ELF-1 (cell line): ENCODE data around the gene KRTAP2-4.
"Not testable (repeated sequence)": the region's sequence is repeated elsewhere in the genome, so short reads cannot be mapped to it uniquely, and the experiment has no call there.

Source experiments
- DNase-seq: peaks from one replicate; pipeline ENCODE4 v3.0.0-alpha.2; 2016; ENCODE audit warnings: low read depth, low spot score

KRTAP2-4 gene

GRCh38 chr17:41071606-41072360 lies 6.1 kb upstream of the KRTAP2-4 start:
- DNase-seq, result no peak

DNA sequence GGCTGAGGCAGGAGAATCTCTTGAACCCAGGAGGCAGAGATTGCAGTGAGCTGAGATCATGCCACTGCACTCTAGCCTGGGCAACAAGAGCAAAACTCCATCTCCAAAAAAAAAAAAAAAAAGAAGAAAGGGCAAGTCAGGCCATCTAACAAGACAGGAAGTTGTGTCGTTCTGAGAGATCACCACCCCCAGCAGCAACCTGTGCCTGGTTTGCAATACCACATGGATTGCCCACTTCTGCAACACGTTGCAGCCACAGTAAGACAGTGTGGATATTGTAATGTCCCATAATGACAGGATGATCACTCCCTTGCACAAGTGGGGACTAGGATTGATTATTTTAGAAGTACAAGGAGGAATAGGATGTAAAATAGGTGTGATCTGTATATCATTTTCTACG lies 3.4 kb upstream of the KRTAP2-4 start:
- DNase-seq, result no peak

- no peak for DNase-seq
Measured at GRCh38 chr17:41067281-41067680, 1.6 kb upstream of the KRTAP2-4 start.

GRCh38 chr17:41065016-41065689 lies 526 bp downstream of the KRTAP2-4 start:
- not testable (repeated sequence) for DNase-seq

DNA sequence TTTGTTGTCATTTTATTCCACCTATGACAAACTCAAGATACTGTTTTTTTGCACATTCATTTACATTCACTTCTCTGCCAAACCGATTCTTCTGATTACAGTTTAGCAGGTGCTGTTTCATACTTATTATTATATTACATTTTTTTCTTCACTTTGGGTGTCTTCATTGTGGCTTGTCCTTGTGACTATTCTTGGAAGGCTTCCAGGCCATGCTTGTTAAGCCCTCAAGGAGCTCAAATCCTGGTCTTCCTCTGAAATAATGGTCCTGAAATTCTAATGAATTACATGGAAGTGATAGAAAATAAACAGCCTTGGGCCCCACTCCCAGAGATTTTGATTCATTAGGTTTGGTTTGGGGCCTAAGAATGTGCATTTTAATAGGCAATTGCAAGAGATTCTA lies 1.4 kb downstream of the KRTAP2-4 start:
- no peak for DNase-seq

GRCh38 chr17:41063449-41063848 lies 2.2 kb downstream of the KRTAP2-4 start:
- no peak for DNase-seq

DNA sequence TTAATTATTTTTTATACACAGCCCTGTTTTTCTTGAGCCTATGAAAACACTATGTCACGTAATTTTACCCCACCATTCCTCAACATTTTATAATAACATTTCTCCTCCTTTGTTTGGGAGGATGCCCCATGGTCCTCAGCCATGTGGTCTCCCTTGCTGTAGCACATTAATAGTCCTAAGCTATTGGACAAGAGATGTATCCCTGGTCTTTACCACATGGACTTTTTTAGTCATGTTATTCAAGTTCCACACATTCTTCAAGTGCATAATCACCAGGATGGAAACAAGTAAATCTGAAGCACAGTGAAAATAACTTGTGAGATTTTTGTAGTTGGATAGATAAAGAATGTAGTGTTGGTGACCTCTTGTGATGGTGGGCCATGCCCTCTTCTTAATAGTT lies 3.7 kb downstream of the KRTAP2-4 start:
- DNase-seq, result no peak

DNA sequence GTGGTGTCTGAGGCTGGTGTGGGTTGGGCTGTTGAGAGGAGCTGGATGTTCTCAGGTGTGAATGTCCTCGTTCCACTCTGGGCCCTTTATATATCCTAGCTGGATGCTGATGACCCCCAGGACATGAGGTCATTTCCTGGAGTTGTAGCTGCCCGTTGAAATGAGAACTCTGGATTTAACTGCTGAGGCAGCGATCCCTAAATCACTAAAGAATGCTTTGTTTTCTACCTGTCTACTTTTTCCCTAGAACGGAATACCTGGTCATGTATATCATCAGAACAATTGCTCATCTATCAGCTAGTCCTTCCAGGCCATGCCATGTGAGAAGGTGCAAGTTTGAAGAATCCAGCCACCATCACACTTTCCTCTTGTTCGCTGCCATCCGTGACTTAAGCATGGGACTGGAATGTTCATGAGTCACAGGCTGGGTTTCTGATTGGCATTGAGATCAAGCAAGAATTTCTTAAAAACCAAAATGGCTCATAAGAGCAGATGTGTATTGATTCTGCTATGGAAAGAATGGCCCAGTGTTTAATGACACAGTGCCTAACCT lies 5.6 kb downstream of the KRTAP2-4 start, which contains the start of gene KRTAP2-3:
KRTAP2-3 (minus strand) TSS at position 63 of the 553 bp plus-strand sequence. CDS start 64 bp downstream, outside the sequence.
- DNase-seq, result no peak

GRCh38 chr17:41059276-41060051 lies 6.2 kb downstream of the KRTAP2-4 start:
- not testable (repeated sequence) for DNase-seq

GRCh38 chr17:41058741-41059140 lies 6.9 kb downstream of the KRTAP2-4 start:
- DNase-seq, result no peak

GRCh38 chr17:41057547-41057946 lies 8.1 kb downstream of the KRTAP2-4 start:
- no peak for DNase-seq

DNA sequence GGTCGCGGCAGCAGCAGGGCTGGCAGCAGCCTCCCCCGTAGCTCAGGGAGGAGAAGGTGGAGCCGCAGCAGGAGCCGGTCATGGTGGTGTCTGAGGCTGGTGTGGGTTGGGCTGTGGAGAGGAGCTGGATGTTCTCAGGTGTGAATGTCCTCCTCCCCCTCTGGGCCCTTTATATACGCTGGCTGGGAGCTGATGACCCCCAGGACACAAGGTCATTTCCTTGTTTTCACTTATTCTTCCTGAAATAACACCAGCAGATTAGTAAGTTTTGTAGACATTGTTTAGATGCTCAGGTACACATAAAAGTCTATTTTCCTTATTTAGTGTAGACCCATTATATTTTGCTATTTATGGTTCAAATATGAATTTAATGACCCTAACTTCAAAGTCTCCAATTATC lies 10.5 kb downstream of the KRTAP2-4 start, which contains the start of gene KRTAP2-2:
KRTAP2-2 (minus strand) TSS at position 101 of the 400 bp plus-strand sequence; CDS start at position 82, 19 bp downstream.
- not testable (repeated sequence) for DNase-seq

DNA sequence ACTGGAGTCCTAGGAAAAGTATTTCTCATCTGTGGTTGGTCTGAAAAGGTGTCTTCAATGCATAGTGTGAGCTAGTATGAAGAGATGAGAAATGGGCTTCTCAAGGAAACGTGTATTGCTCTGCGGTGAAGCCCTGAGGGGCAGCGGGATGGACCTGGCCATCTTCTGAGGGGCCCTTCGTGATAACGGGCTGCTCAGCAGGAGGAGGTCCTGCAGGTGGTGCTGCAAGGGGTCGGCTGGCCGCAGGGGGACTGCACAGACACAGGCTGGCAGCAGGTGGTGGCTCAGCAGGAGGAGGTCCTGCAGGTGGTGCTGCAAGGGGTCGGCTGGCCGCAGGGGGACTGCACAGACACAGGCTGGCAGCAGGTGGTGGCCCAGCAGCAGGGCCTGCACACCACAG lies 11.1 kb downstream of the KRTAP2-4 start:
- DNase-seq, result not testable (repeated sequence)

DNA sequence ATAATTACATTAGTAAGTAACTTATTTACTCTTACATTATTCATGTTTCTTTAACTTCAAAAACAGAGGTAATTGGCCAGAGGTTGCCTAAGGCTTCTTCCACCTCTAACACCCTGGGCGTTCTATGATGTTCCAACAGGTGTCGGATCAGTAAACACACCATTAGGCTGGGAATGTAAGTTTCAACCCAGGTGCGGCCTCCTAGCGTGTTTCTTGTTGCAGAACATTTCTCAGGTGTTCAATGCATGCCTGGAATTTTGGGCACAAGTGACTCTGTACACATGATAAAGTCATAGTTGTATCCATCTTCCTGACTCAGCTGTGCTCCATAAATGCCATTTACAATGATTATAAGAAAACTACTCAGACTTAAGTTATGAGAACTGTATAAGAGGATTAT lies 11.7 kb downstream of the KRTAP2-4 start:
- no peak for DNase-seq

- no peak for DNase-seq
Measured at GRCh38 chr17:41052566-41052965, 13.1 kb downstream of the KRTAP2-4 start.

DNA sequence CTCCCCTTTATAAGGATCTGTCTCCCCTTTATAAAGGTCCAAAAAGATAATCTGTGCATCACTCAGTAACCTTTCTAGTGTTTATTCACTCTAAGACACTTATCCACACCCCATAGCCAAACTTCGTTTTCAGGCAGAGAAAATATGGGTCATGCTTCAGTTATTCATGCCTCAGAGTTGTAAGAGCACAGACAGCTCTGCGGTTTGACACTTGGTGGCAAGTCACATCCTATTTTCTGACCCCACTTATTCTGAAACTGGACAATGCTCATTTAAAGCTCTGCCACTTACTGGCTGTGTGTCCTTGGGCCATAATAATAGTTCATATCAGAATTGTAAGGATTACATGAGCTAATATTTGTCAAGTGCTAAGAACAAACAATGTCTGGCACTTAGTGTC lies 16.6 kb downstream of the KRTAP2-4 start:
- DNase-seq, result no peak

GRCh38 chr17:41048441-41048840 lies 17.2 kb downstream of the KRTAP2-4 start:
- peak; percentile 71 for DNase-seq

DNA sequence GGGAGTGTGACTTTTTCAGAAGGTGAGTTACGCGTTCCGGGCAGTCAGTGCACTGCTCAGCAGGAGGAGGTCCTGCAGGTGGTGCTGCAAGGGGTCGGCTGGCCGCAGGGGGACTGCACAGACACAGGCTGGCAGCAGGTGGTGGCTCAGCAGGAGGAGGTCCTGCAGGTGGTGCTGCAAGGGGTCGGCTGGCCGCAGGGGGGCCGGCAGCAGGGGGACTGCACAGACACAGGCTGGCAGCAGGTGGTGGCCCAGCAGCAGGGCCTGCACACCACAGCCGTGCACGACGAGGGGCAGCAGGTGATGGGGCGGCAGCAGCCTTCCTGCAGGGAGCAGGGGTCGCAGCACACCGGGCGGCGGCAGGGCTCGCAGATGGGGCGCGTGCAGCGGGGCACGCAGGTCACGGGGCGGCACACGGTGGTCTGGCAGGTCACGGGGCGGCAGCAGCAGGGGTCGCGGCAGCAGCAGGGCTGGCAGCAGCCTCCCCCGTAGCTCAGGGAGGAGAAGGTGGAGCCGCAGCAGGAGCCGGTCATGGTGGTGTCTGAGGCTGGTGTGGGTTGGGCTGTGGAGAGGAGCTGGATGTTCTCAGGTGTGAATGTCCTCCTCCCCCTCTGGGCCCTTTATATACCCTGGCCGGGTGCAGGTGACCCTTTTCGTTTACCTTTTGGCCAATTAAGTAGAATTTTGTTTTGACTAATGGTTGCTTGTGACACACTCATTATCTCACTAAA lies 18.8 kb downstream of the KRTAP2-4 start, which contains the start of gene KRTAP2-1:
KRTAP2-1 (minus strand) TSS at position 582 of the 731 bp plus-strand sequence; CDS start at position 533, 49 bp downstream.
- not testable (repeated sequence) for DNase-seq

- DNase-seq, result no peak
Measured at GRCh38 chr17:41042953-41043352, 22.7 kb downstream of the KRTAP2-4 start.

DNA sequence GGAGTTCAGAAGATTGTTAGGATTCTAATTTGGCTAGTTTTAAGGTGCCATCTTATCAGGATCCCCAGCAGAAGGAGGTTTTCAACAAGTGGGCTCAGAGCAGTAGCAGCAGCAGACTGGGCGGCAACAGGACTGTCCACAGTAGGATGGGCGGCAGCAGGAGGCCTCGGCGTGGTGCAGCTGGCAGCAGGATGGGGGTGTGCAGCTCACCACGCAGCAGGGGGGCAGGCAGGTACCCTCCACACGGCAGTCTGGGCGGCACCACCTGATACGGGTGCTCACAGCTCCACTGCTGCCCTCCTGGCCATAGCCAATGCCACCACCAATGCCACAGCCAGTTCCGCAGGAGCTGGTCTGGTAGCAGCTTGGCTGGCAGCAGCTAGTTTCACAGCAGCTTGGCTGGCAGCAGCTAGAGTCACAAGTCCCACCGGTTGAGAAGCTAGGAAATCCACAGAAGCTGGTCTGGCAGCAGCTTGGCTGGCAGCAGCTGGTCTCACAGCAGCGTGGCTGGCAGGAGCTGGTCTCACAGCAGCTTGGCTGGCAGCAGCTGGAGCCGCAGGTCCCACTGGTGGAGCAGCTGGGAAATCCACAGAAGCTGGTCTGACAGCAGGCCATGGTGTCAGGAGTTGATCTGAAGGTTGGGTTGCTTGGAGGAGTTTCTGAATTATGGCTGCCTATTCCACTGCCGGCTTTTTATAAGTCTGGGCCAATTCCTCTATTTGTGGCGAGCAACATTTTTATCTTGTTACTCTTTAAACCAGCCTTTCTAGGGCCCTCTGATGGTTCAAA lies 24.7 kb downstream of the KRTAP2-4 start, which contains the start of gene KRTAP1-1:
KRTAP1-1 (minus strand) TSS at position 668 of the 789 bp plus-strand sequence; CDS start at position 615, 53 bp downstream.
- DNase-seq, result not testable (repeated sequence)
